HG03571 (cell line): ENCODE results near the gene NDUFA11.

ENCODE experiments used
- ATAC-seq: cut with Tn5 transposase; IDR thresholded peaks from one replicate; pipeline ENCODE4 v1.9.1; 2021; ENCODE audit not compliant: unreplicated experiment

Gene NDUFA11

GRCh38 chr19:5932609-5933262 lies 29.1 kb upstream of the NDUFA11 start:
- no peak for ATAC-seq

- no peak for ATAC-seq
Measured at GRCh38 chr19:5932146-5932545, 28.6 kb upstream of the NDUFA11 start.

GRCh38 chr19:5931251-5931650 lies 27.7 kb upstream of the NDUFA11 start:
- ATAC-seq = no peak

- ATAC-seq = no peak
Measured at GRCh38 chr19:5929625-5930024, 26.0 kb upstream of the NDUFA11 start.

- ATAC-seq = no peak
Measured at GRCh38 chr19:5929179-5929578, 25.6 kb upstream of the NDUFA11 start.

- ATAC-seq = no peak
Measured at GRCh38 chr19:5927441-5927821, 23.8 kb upstream of the NDUFA11 start.

GRCh38 chr19:5926641-5927440 lies 23.3 kb upstream of the NDUFA11 start:
- ATAC-seq = no peak

- no peak for ATAC-seq
Measured at GRCh38 chr19:5925830-5926427, 22.3 kb upstream of the NDUFA11 start.

- no peak for ATAC-seq
Measured at GRCh38 chr19:5923356-5923755, 19.8 kb upstream of the NDUFA11 start.

GRCh38 chr19:5922161-5922545 lies 18.6 kb upstream of the NDUFA11 start:
- no peak for ATAC-seq

GRCh38 chr19:5921516-5922160 lies 18.0 kb upstream of the NDUFA11 start:
- no peak for ATAC-seq

- no peak for ATAC-seq
Measured at GRCh38 chr19:5918463-5919079, 15.0 kb upstream of the NDUFA11 start.

GRCh38 chr19:5917431-5918107 lies 14.0 kb upstream of the NDUFA11 start:
- no peak for ATAC-seq

GRCh38 chr19:5916181-5916708 lies 12.7 kb upstream of the NDUFA11 start:
- ATAC-seq = no peak

GRCh38 chr19:5915782-5916165 lies 12.2 kb upstream of the NDUFA11 start:
- no peak for ATAC-seq

- ATAC-seq = no peak
Measured at GRCh38 chr19:5914946-5915781, 11.6 kb upstream of the NDUFA11 start.

- ATAC-seq = no peak
Measured at GRCh38 chr19:5914358-5914774, 10.8 kb upstream of the NDUFA11 start.

GRCh38 chr19:5913739-5914357 lies 10.3 kb upstream of the NDUFA11 start, which contains the start of gene CAPS:
CAPS (plus strand) TSS chr19:5914254; CDS start chr19:5914407, 153 bp downstream.
- no peak for ATAC-seq

- ATAC-seq = no peak
Measured at GRCh38 chr19:5911366-5911765, 7.8 kb upstream of the NDUFA11 start.
